GM19324 (cell line): ENCODE measurements around the gene LCE2C.

Experiments used
- ATAC-seq: cut with Tn5 transposase; IDR thresholded peaks from one replicate; pipeline ENCODE4 v1.9.1; 2021; ENCODE audit warnings: mild to moderate bottlenecking, moderate library complexity; ENCODE audit not compliant: unreplicated experiment, low FRiP score

LCE2C gene

GRCh38 chr1:152718238-152718637 lies 43.2 kb downstream of the LCE2C start:
- no peak for ATAC-seq

GRCh38 chr1:152725261-152725660 lies 50.2 kb downstream of the LCE2C start:
- no peak for ATAC-seq
